HepG2 (cell line): ENCODE measurements around the gene CD180. TPM values are rescaled to one million over a fixed set of nuclear protein-coding genes. Genes with fewer than 3 reads are reported as not detected.

Experiments used
- ATAC-seq: fragments of 200-7000 bp; cut with Tn5 transposase; 3 replicates; pipeline ENCODE4 v1.9.1; 2020; ENCODE audit warnings: mild to moderate bottlenecking, moderate library complexity
- BruUV-seq: library from RNA; stranded (reverse); fragments of 400-500 nt; replicated peaks from 2 replicates; lab custom pipeline; 2021; lab: Mats Ljungman, UMichigan
- CTCF ChIA-PET: fragments of 300-600 bp; formaldehyde crosslinking; extraction: SDS; loops from one replicate; lab custom pipeline; 2021; ENCODE audit warnings: low total read pairs, inconsistent platforms, low intra/inter-chr PET ratio; lab: Yijun Ruan, JAX
- POLR2A ChIA-PET: fragments of 350-600 bp; sonication (Branson Sonifier 250); formaldehyde crosslinking; loops from one replicate; lab custom pipeline; 2020; ENCODE audit warnings: antibody characterized with exemption, inconsistent platforms; lab: Yijun Ruan, JAX
- DNase-seq: peaks from one replicate; pipeline ENCODE4 v3.0.0-alpha.2; 2015; ENCODE audit warnings: low spot score
- FAIRE-seq: peaks from 3 replicates; lab custom pipeline; 2011; peaks lifted over from hg19 to GRCh38; lab: Jason Lieb, UNC
- H2AFZ ChIP-seq: one replicate; pipeline ENCODE4 v1.6.1; 2011; ENCODE audit warnings: low read length, inconsistent platforms
- H3K27ac ChIP-seq: fragments of 300-600 bp; 3 replicates; pipeline ENCODE4 v1.8.0; 2011; ENCODE audit warnings: mixed run types, mild to moderate bottlenecking, mixed read lengths, low read length, inconsistent platforms; ENCODE audit not compliant: insufficient read depth; ENCODE audit errors: extremely low read length
- H3K27me3 ChIP-seq, 2 experiments: fragments of 200-600 bp in 1 of 2; 2 replicates in 1 of 2; 3 replicates in 1 of 2; pipeline versions ENCODE4 v1.6.0 to v1.8.0; 2011; ENCODE audit warnings: low read length in 2 of 2, mild to moderate bottlenecking in 2 of 2, moderate library complexity in 2 of 2, inconsistent platforms in 1 of 2; ENCODE audit not compliant: insufficient read depth in 2 of 2, control insufficient read depth in 1 of 2
- H3K36me3 ChIP-seq, 2 experiments: fragments of 200-600 bp in 1 of 2; replicated peaks in 1 of 2; 2 replicates in 1 of 2; 3 replicates in 1 of 2; pipeline versions ENCODE4 v1.5.1 to v1.8.0; 2011; ENCODE audit warnings: low read length in 2 of 2, inconsistent platforms in 1 of 2; ENCODE audit not compliant: insufficient read depth in 2 of 2, control insufficient read depth in 1 of 2
- H3K4me1 ChIP-seq: 2 replicates; pipeline ENCODE4 v1.5.1; 2012; ENCODE audit warnings: low read length, inconsistent platforms; ENCODE audit not compliant: insufficient read depth
- H3K4me2 ChIP-seq: 2 replicates; pipeline ENCODE4 v1.6.0; 2011; ENCODE audit warnings: low read depth, low read length, inconsistent platforms
- H3K4me3 ChIP-seq, 3 experiments: fragments of 200-600 bp in 1 of 3; sonication (generic), shearing (Covaris generic) in 1 of 3; replicated peaks in 1 of 3; 2 replicates each; pipeline ENCODE4 v1.5.1; 2011 to 2016; ENCODE audit warnings: low read length in 3 of 3, inconsistent platforms in 2 of 3, low read depth in 2 of 3, mild to moderate bottlenecking in 2 of 3, control low read depth in 1 of 3, mixed read lengths in 1 of 3; ENCODE audit not compliant: insufficient read depth in 1 of 3
- H3K79me2 ChIP-seq: one replicate; pipeline ENCODE4 v1.6.1; 2011; ENCODE audit warnings: low read length, inconsistent platforms; ENCODE audit not compliant: insufficient read depth
- H3K9ac ChIP-seq: 2 replicates; pipeline ENCODE4 v1.6.0; 2011; ENCODE audit warnings: mild to moderate bottlenecking, low read depth, low read length, inconsistent platforms; ENCODE audit not compliant: insufficient read depth
- H3K9me3 ChIP-seq: 2 replicates; pipeline ENCODE4 v1.5.1; 2012; ENCODE audit warnings: mild to moderate bottlenecking, low read length
- H4K20me1 ChIP-seq: 2 replicates; pipeline ENCODE4 v1.6.0; 2011; ENCODE audit warnings: inconsistent platforms, mild to moderate bottlenecking, low read length, moderate library complexity; ENCODE audit not compliant: insufficient read depth
- CCDC6 ChIP-seq: sonication (generic); formaldehyde crosslinking; IDR thresholded peaks from 2 replicates; pipeline ENCODE4 v1.8.1; 2022; ENCODE audit warnings: mild to moderate bottlenecking, missing genetic modification reagents, moderate library complexity
- E2F1 ChIP-seq: sonication (generic); formaldehyde crosslinking; IDR thresholded peaks from 2 replicates; pipeline ENCODE4 v1.5.0; 2020; ENCODE audit warnings: missing genetic modification reagents
- PITX1 ChIP-seq: sonication (generic); formaldehyde crosslinking; IDR thresholded peaks from 2 replicates; pipeline ENCODE4 v1.5.1; 2020; ENCODE audit warnings: mild to moderate bottlenecking, missing genetic modification reagents
- SATB2 ChIP-seq: sonication (generic); formaldehyde crosslinking; IDR thresholded peaks from 2 replicates; pipeline ENCODE4 v1.5.0; 2020; ENCODE audit warnings: missing genetic modification reagents
- ZNF235 ChIP-seq: sonication (generic); formaldehyde crosslinking; IDR thresholded peaks from 2 replicates; pipeline ENCODE4 v1.8.1; 2023; ENCODE audit warnings: mild to moderate bottlenecking, missing genetic modification reagents, borderline replicate concordance
- ZNF570 ChIP-seq: sonication (generic); formaldehyde crosslinking; IDR thresholded peaks from 2 replicates; pipeline ENCODE4 v1.4.0; 2020; ENCODE audit warnings: mild to moderate bottlenecking, missing genetic modification reagents, borderline replicate concordance
- WGBS: methylation state at CpG from one replicate; pipeline ENCODE4 v1.1.6; 2017; ENCODE audit warnings: low lambda C conversion rate; 5-methylcytosine and 5-hydroxymethylcytosine counted together
- in situ Hi-C: cut with HindIII; loops from 2 replicates; pipeline ENCODE4 v1.10.0; 2017; ENCODE audit warnings: low pct_unique_long_range_greater_than_20kb; ENCODE audit not compliant: extremely low pct_ligation_motif_present
- intact Hi-C: fragments of 100-400 bp; cut with micrococcal nuclease; formaldehyde crosslinking; loops from one replicate; pipeline ENCODE4 v1.10.0; 2022; ENCODE audit not compliant: unreplicated experiment
- polyA plus RNA-seq, 8 experiments: library from polyadenylated mRNA; depleted of rRNA in 3 of 8; stranded (reverse) in 7 of 8; unstranded in 1 of 8; fragments of >200 nt; fragmentation: Illumina TruSeq in 4 of 8; extraction: Trizol in 4 of 8; gene quantifications; 2 replicates each; pipeline versions ENCODE4 v1.2.1 to v1.2.3, GENCODE V29; 2011 to 2016; ENCODE audit warnings: low read depth in 4 of 8, missing spikeins in 1 of 8, mixed read lengths in 1 of 8; ENCODE audit not compliant: insufficient read depth in 1 of 8
- total RNA-seq, 5 experiments: library from RNA; depleted of rRNA; stranded (reverse); fragments of >200 nt; fragmentation: Illumina TruSeq; extraction: Trizol; gene quantifications; 2 replicates each; pipeline ENCODE4 v1.2.3, GENCODE V29; 2016; ENCODE audit warnings: low read depth in 1 of 5

The CD180 gene
- total and polyA plus RNA-seq, 2 of the 13 experiments (the other 11 are each of a cell fraction or from before 2014, with no cell fraction given) = not detected

GRCh38 chr5:67181648-67182221 is 14.9 kb downstream of the CD180 start:
- in situ Hi-C loops (no loop called here), intact Hi-C loops (no loop called here)
- FAIRE-seq = no peak
- Histone ChIP-seq H4K20me1 (no peaks in the 10 kb centered on the region), H3K9ac (no peak overlapping the region), H3K27me3 (peaks cover 0 to 1% of the 10 kb centered on the region in 2 experiments; a peak in 3 of 5 replicates)
- POLR2A ChIA-PET = no interaction called here
- no peak for TF ChIP-seq PITX1 (CRISPR knock-in tag)
- no peak for TF ChIP-seq ZNF570 (CRISPR knock-in tag)
- TF ChIP-seq ZNF235 (CRISPR knock-in tag) = no peak
- no peak for TF ChIP-seq SATB2 (CRISPR knock-in tag)
- no peak for TF ChIP-seq CCDC6 (CRISPR knock-in tag)
- TF ChIP-seq E2F1 (CRISPR knock-in tag) = no peak
- TF ChIP-seq, all 625 proteins: peak for 0
- H3K4me1 ChIP-seq = no peaks in the 10 kb centered on the region
- H3K4me3 ChIP-seq = no peak overlapping the region
- 18% methylated on average over 5 of the region's 5 CpGs for WGBS
- H3K4me2 ChIP-seq = no peak overlapping the region
- DNase-seq (no peak), ATAC-seq (no peak)
- no peaks in the 10 kb centered on the region for H3K79me2 ChIP-seq
- H3K36me3 ChIP-seq = no peaks in the 10 kb centered on the region
- no TSS peak for BruUV-seq
- no peak overlapping the region for H3K27ac ChIP-seq
- H2AFZ ChIP-seq = no peak overlapping the region
- 0 out of 2 replicates have a peak, but pooled peaks cover 8% of the 10 kb centered on the region for H3K9me3 ChIP-seq
- CTCF ChIA-PET = no interaction called here
